ENCODE results near the gene CCL2. TPM values are rescaled to one million over a fixed set of nuclear protein-coding genes. Genes with fewer than 3 reads are reported as not detected.

The CCL2 gene
- total RNA-seq, 1 experiment from 2014 or later, result not detected

GRCh38 chr17:34257986-34258326 is 2.9 kb downstream of the CCL2 start:
- H3F3A ChIP-seq (ENCODE audit: low read length, unreplicated experiment), result no peaks in the 10 kb centered on the region
- H4K20me1 ChIP-seq (ENCODE audit: low read length), result no peaks in the 10 kb centered on the region
- no peaks in the 10 kb centered on the region for H3K79me2 ChIP-seq (ENCODE audit: low read length)
- no peak overlapping the region for H3K27ac ChIP-seq (ENCODE audit: low read length)
- no TSS peak for BruUV-seq (replicated peaks)
- H3K36me3 ChIP-seq (ENCODE audit: low read depth, low read length), result no peaks in the 10 kb centered on the region
- POLR2A ChIA-PET (ENCODE audit: unreplicated experiment), result no interaction called here
- H3K4me2 ChIP-seq (ENCODE audit: low read length), result no peak overlapping the region
- ATAC-seq (no peak), DNase-seq (no peak)
- no peak overlapping the region for H3K4me3 ChIP-seq (ENCODE audit: low read length)
- no peaks in the 10 kb centered on the region for H3K9me2 ChIP-seq (replicated peaks; ENCODE audit: low read length)
- no peaks in the 10 kb centered on the region for H3K9me3 ChIP-seq (ENCODE audit: low read length)
- intact Hi-C loops (cut with micrococcal nuclease), result no loop called here
- no peaks in the 10 kb centered on the region for H3K4me1 ChIP-seq (ENCODE audit: insufficient read depth, low read length)
- TF ChIP-seq EZH2phosphoT487 (IDR thresholded peaks at IDR 0.05; ENCODE audit: borderline replicate concordance, low read length), result no peak
- TF ChIP-seq CTCF (conservative IDR thresholded peaks at IDR 0.05; ENCODE audit: low read depth, low read length), result no peak
- no peak for TF ChIP-seq EZH2 (IDR thresholded peaks at IDR 0.05; ENCODE audit: low read length, unreplicated experiment)
- no peak overlapping the region for H2AFZ ChIP-seq (ENCODE audit: low read length)
- H3K9ac ChIP-seq (ENCODE audit: low read length), result no peak overlapping the region
- CTCF ChIA-PET, result no interaction called here
- H3K27me3 ChIP-seq (ENCODE audit: low read length), result no peaks in the 10 kb centered on the region

GRCh38 chr17:34259146-34259545 is 4.1 kb downstream of the CCL2 start:
- H4K20me1 ChIP-seq (ENCODE audit: low read length), result no peaks in the 10 kb centered on the region
- intact Hi-C loops (cut with micrococcal nuclease), result no loop called here
- H3K27me3 ChIP-seq (ENCODE audit: low read length), result no peaks in the 10 kb centered on the region
- no peaks in the 10 kb centered on the region for H3K36me3 ChIP-seq (ENCODE audit: low read depth, low read length)
- no peak for ATAC-seq
- no peak overlapping the region for H3K4me3 ChIP-seq (ENCODE audit: low read length)
- H2AFZ ChIP-seq (ENCODE audit: low read length), result no peak overlapping the region
- no peaks in the 10 kb centered on the region for H3K79me2 ChIP-seq (ENCODE audit: low read length)
- H3K27ac ChIP-seq (ENCODE audit: low read length), result no peak overlapping the region
- no TSS peak for BruUV-seq (replicated peaks)
- TF ChIP-seq EZH2 (IDR thresholded peaks at IDR 0.05; ENCODE audit: low read length, unreplicated experiment) (no peak), EZH2phosphoT487 (IDR thresholded peaks at IDR 0.05; ENCODE audit: borderline replicate concordance, low read length) (no peak), CTCF (conservative IDR thresholded peaks at IDR 0.05; ENCODE audit: low read depth, low read length) (no peak)
- DNase-seq, result no peak
- H3K9me2 ChIP-seq (replicated peaks; ENCODE audit: low read length), result no peaks in the 10 kb centered on the region
- ChIA-PET CTCF (no interaction called here), POLR2A (ENCODE audit: unreplicated experiment) (no interaction called here)
- H3K4me2 ChIP-seq (ENCODE audit: low read length), result no peak overlapping the region
- no peak overlapping the region for H3K9ac ChIP-seq (ENCODE audit: low read length)
- no peaks in the 10 kb centered on the region for H3K9me3 ChIP-seq (ENCODE audit: low read length)
- no peaks in the 10 kb centered on the region for H3K4me1 ChIP-seq (ENCODE audit: insufficient read depth, low read length)
- no peaks in the 10 kb centered on the region for H3F3A ChIP-seq (ENCODE audit: low read length, unreplicated experiment)

GRCh38 chr17:34260861-34261260 is 5.8 kb downstream of the CCL2 start:
- no peaks in the 10 kb centered on the region for H3K36me3 ChIP-seq (ENCODE audit: low read depth, low read length)
- no peaks in the 10 kb centered on the region for H3K9me3 ChIP-seq (ENCODE audit: low read length)
- H3K9me2 ChIP-seq (replicated peaks; ENCODE audit: low read length), result no peaks in the 10 kb centered on the region
- BruUV-seq (replicated peaks), result no TSS peak
- H3K9ac ChIP-seq (ENCODE audit: low read length), result no peak overlapping the region
- H4K20me1 ChIP-seq (ENCODE audit: low read length), result no peaks in the 10 kb centered on the region
- TF ChIP-seq EZH2phosphoT487 (IDR thresholded peaks at IDR 0.05; ENCODE audit: borderline replicate concordance, low read length) (no peak), EZH2 (IDR thresholded peaks at IDR 0.05; ENCODE audit: low read length, unreplicated experiment) (no peak), CTCF (conservative IDR thresholded peaks at IDR 0.05; ENCODE audit: low read depth, low read length) (no peak)
- H3K4me2 ChIP-seq (ENCODE audit: low read length), result no peak overlapping the region
- H3K27ac ChIP-seq (ENCODE audit: low read length), result no peak overlapping the region
- no peak for DNase-seq
- no peaks in the 10 kb centered on the region for H3K4me1 ChIP-seq (ENCODE audit: insufficient read depth, low read length)
- H3K27me3 ChIP-seq (ENCODE audit: low read length), result no peaks in the 10 kb centered on the region
- no peaks in the 10 kb centered on the region for H3K79me2 ChIP-seq (ENCODE audit: low read length)
- no peaks in the 10 kb centered on the region for H3F3A ChIP-seq (ENCODE audit: low read length, unreplicated experiment)
- no peak overlapping the region for H3K4me3 ChIP-seq (ENCODE audit: low read length)
- ATAC-seq, result no peak
- CTCF ChIA-PET, result no interaction called here
- intact Hi-C loops (cut with micrococcal nuclease), result no loop called here
- no peak overlapping the region for H2AFZ ChIP-seq (ENCODE audit: low read length)
- POLR2A ChIA-PET (ENCODE audit: unreplicated experiment), result no interaction called here

Data from PC-3 (cell line).